A673 (cell line): ENCODE measurements around the gene LONP2. TPM values are rescaled to one million over a fixed set of nuclear protein-coding genes. Genes with fewer than 3 reads are reported as not detected.

ENCODE experiments used
- BruUV-seq: library from RNA; stranded (reverse); fragments of 400-500 nt; replicated peaks from 2 replicates; lab custom pipeline; 2021; lab: Mats Ljungman, UMichigan
- CTCF ChIA-PET: fragments of 300-600 bp; sonication (Branson Sonifier 250); formaldehyde crosslinking; loops from one replicate; lab custom pipeline; 2022; ENCODE audit warnings: antibody characterized with exemption; lab: Charles Lee
- POLR2A ChIA-PET: fragments of 300-600 bp; sonication (Branson Sonifier 250); formaldehyde crosslinking; loops from one replicate; lab custom pipeline; 2022; ENCODE audit warnings: antibody characterized with exemption; ENCODE audit not compliant: low non-redundant PET; lab: Charles Lee
- DNase-seq: peaks from one replicate; pipeline ENCODE4 v3.0.0-alpha.2; 2015; ENCODE audit warnings: low spot score
- H3K27ac ChIP-seq: fragments of 200-600 bp; sonication (generic); 2 replicates; pipeline ENCODE4 v1.5.1; 2016; ENCODE audit warnings: mixed run types, low read depth, mild to moderate bottlenecking, mixed read lengths, antibody characterized with exemption, low read length; ENCODE audit not compliant: poor library complexity, severe bottlenecking
- H3K27me3 ChIP-seq: fragments of 200-600 bp; sonication (generic); replicated peaks from 2 replicates; pipeline ENCODE4 v1.6.1; 2017; ENCODE audit warnings: mixed run types, low read depth, mild to moderate bottlenecking, mixed read lengths, antibody characterized with exemption, low read length; ENCODE audit not compliant: insufficient read depth, poor library complexity
- H3K36me3 ChIP-seq: fragments of 200-600 bp; sonication (generic); 2 replicates; pipeline ENCODE4 v1.6.1; 2016; ENCODE audit warnings: mixed run types, mild to moderate bottlenecking, mixed read lengths, antibody characterized with exemption, low read length; ENCODE audit not compliant: insufficient read depth, poor library complexity, severe bottlenecking
- H3K4me1 ChIP-seq: fragments of 200-600 bp; sonication (generic); 2 replicates; pipeline ENCODE4 v1.6.1; 2017; ENCODE audit warnings: mixed run types, mild to moderate bottlenecking, mixed read lengths, antibody characterized with exemption, low read length; ENCODE audit not compliant: insufficient read depth, poor library complexity, severe bottlenecking
- H3K4me3 ChIP-seq: fragments of 200-600 bp; sonication (generic); 2 replicates; pipeline ENCODE4 v1.5.1; 2016; ENCODE audit warnings: low read depth, mixed run types, mild to moderate bottlenecking, mixed read lengths, low read length; ENCODE audit not compliant: poor library complexity, severe bottlenecking
- H3K9me3 ChIP-seq: fragments of 200-600 bp; sonication (generic); 2 replicates; pipeline ENCODE4 v1.6.1; 2016; ENCODE audit warnings: mixed run types, low read depth, mild to moderate bottlenecking, mixed read lengths, antibody characterized with exemption, low read length; ENCODE audit not compliant: poor library complexity, severe bottlenecking
- CTCF ChIP-seq: fragments of 300-800, 200-600 bp; sonication (generic); conservative IDR thresholded peaks from 2 replicates; pipeline ENCODE4 v1.5.1; 2017; ENCODE audit warnings: low read depth, mild to moderate bottlenecking, antibody characterized with exemption, low read length, moderate library complexity, mixed read lengths
- EZH2 ChIP-seq: fragments of 200-600 bp; sonication (generic); IDR thresholded peaks from 2 replicates; pipeline ENCODE4 v1.6.1; 2017; ENCODE audit warnings: borderline replicate concordance, low read depth, mild to moderate bottlenecking, mixed read lengths, antibody characterized with exemption, low read length; ENCODE audit not compliant: poor library complexity, severe bottlenecking
- intact Hi-C: fragments of 100-400 bp; cut with micrococcal nuclease; formaldehyde crosslinking; loops from one replicate; pipeline ENCODE4 v1.10.0; 2022; ENCODE audit not compliant: unreplicated experiment
- total RNA-seq: library from RNA; stranded (reverse); gene quantifications from 2 replicates; pipeline ENCODE4 v1.2.3, GENCODE V29; 2021

LONP2 gene
- total RNA-seq, 1 experiment from 2014 or later, result 48.8 TPM

GRCh38 chr16:48405907-48406306 is 161.8 kb downstream of the LONP2 start:
- intact Hi-C loops, result no loop called here
- no peaks in the 10 kb centered on the region for H3K36me3 ChIP-seq
- no peaks in the 10 kb centered on the region for H3K9me3 ChIP-seq
- no peak overlapping the region for H3K4me3 ChIP-seq
- H3K4me1 ChIP-seq, result no peaks in the 10 kb centered on the region
- POLR2A ChIA-PET, result no interaction called here
- H3K27ac ChIP-seq, result no peak overlapping the region
- TF ChIP-seq CTCF, result no peak
- no peak for TF ChIP-seq EZH2
- no peaks in the 10 kb centered on the region for H3K27me3 ChIP-seq
- BruUV-seq, result no TSS peak
- DNase-seq, result no peak
- CTCF ChIA-PET, result no interaction called here

Other genes starting within 250 kb of the LONP2 start
- not detected in 2 replicates for gene ABCC12, start 88.3 kb upstream of the LONP2 start, total RNA-seq
- 0.13 TPM in 1 of 2 replicates, not detected in the other for gene ABCC11, start 3.2 kb downstream of the LONP2 start, total RNA-seq
- 29.9 and 30.0 TPM in 2 replicates for gene SIAH1, start 141.1 kb downstream of the LONP2 start, total RNA-seq